Spinal cord (tissue), 10 donors: ENCODE results near the gene SAFB2. TPM values are rescaled to one million over a fixed set of nuclear protein-coding genes. Genes with fewer than 3 reads are reported as not detected.

Source experiments
- DNase-seq, 6 donors: peaks; one replicate each; pipeline versions ENCODE4 v3.0.0 to v3.0.0-alpha.2; 2013 to 2015; ENCODE audit warnings: low spot score in 6 of 6, low read depth in 4 of 6
- H3K27ac ChIP-seq: one replicate; pipeline ENCODE4 v1.5.1; 2013; ENCODE audit warnings: low read depth, low read length, control low read depth
- H3K27me3 ChIP-seq: one replicate; pipeline ENCODE4 v1.6.1; 2013; ENCODE audit warnings: low read length; ENCODE audit not compliant: control insufficient read depth, insufficient read depth
- H3K36me3 ChIP-seq: one replicate; pipeline ENCODE4 v1.6.1; 2013; ENCODE audit warnings: low read length; ENCODE audit not compliant: control insufficient read depth, insufficient read depth
- H3K4me1 ChIP-seq: one replicate; pipeline ENCODE4 v1.6.1; 2013; ENCODE audit warnings: low read length; ENCODE audit not compliant: control insufficient read depth, insufficient read depth
- H3K4me3 ChIP-seq: one replicate; pipeline ENCODE4 v1.5.1; 2013; ENCODE audit warnings: low read depth, low read length, control low read depth
- H3K9me3 ChIP-seq: one replicate; pipeline ENCODE4 v1.6.1; 2013; ENCODE audit warnings: low read length; ENCODE audit not compliant: control insufficient read depth, insufficient read depth
- WGBS: methylation state at CpG from one replicate; pipeline ENCODE4 v1.1.5; 2013; ENCODE audit warnings: missing lambda C conversion rate; ENCODE audit not compliant: insufficient coverage; 5-methylcytosine and 5-hydroxymethylcytosine counted together
- polyA plus RNA-seq, 2 donors: library from polyadenylated mRNA; unstranded; fragments of 120-200 nt; gene quantifications; one replicate each; pipeline ENCODE4 v1.2.1, GENCODE V29; 2013; ENCODE audit not compliant: insufficient read length in 2 of 2
- total RNA-seq, 2 donors: library from RNA; depleted of rRNA in 1 of 2; stranded (reverse); fragments of 120-200 nt in 1 of 2; fragments of >200 nt in 1 of 2; gene quantifications; one replicate each; pipeline versions ENCODE4 v1.2.3 to v1.2.4, GENCODE V29; 2013 to 2014
- donor health status: healthy.

Gene SAFB2
- total and polyA plus RNA-seq, 4 donors: 36.6 to 122 (median 67.4) TPM

- Histone ChIP-seq H3K27me3 (no peaks in the 10 kb centered on the region), H3K4me3 (no peak overlapping the region), H3K9me3 (no peaks in the 10 kb centered on the region), H3K4me1 (no peaks in the 10 kb centered on the region), H3K27ac (no peak overlapping the region), H3K36me3 (peaks cover 98% of the 10 kb centered on the region)
- WGBS: 98% methylated on average over 42 of the region's 42 CpGs
- no peak for DNase-seq
These were observed 38.9 kb upstream of the SAFB2 start for GRCh38 chr19:5661483-5661882.

GRCh38 chr19:5655412-5655811 lies 32.8 kb upstream of the SAFB2 start:
- DNase-seq: no peak
- Histone ChIP-seq H3K36me3 (peaks cover 95% of the 10 kb centered on the region), H3K9me3 (no peaks in the 10 kb centered on the region), H3K27ac (no peak overlapping the region), H3K4me3 (no peak overlapping the region), H3K27me3 (no peaks in the 10 kb centered on the region), H3K4me1 (no peaks in the 10 kb centered on the region)
- 100% methylated on average over 1 of the region's 5 CpGs for WGBS

GRCh38 chr19:5654931-5655330 lies 32.4 kb upstream of the SAFB2 start:
- no peak overlapping the region for H3K27ac ChIP-seq
- DNase-seq: no peak
- WGBS: 95% methylated on average over 3 of the region's 5 CpGs

GRCh38 chr19:5652261-5652660 lies 29.7 kb upstream of the SAFB2 start:
- no peaks in the 10 kb centered on the region for H3K4me1 ChIP-seq
- DNase-seq: no peak
- no peak overlapping the region for H3K4me3 ChIP-seq
- 83% methylated on average over 8 of the region's 10 CpGs for WGBS
- no peaks in the 10 kb centered on the region for H3K27me3 ChIP-seq
- H3K36me3 ChIP-seq: peaks cover 77% of the 10 kb centered on the region
- H3K27ac ChIP-seq: no peak overlapping the region
- no peaks in the 10 kb centered on the region for H3K9me3 ChIP-seq

More at GRCh38 chr19:5654931-5655330, 32.4 kb upstream of the SAFB2 start:
- Histone ChIP-seq H3K4me3 (no peak overlapping the region), H3K9me3 (no peaks in the 10 kb centered on the region), H3K4me1 (no peaks in the 10 kb centered on the region), H3K36me3 (peaks cover 95% of the 10 kb centered on the region), H3K27me3 (no peaks in the 10 kb centered on the region)

GRCh38 chr19:5651361-5651760 lies 28.8 kb upstream of the SAFB2 start:
- H3K9me3 ChIP-seq: no peaks in the 10 kb centered on the region
- peaks cover 77% of the 10 kb centered on the region for H3K36me3 ChIP-seq
- WGBS: 91% methylated on average over 5 of the region's 5 CpGs
- no peak overlapping the region for H3K27ac ChIP-seq
- DNase-seq: no peak
- H3K4me3 ChIP-seq: no peak overlapping the region
- no peaks in the 10 kb centered on the region for H3K4me1 ChIP-seq
- H3K27me3 ChIP-seq: no peaks in the 10 kb centered on the region

GRCh38 chr19:5648464-5648863 lies 25.9 kb upstream of the SAFB2 start:
- Histone ChIP-seq H3K4me3 (no peak overlapping the region), H3K36me3 (peaks cover 69% of the 10 kb centered on the region), H3K27me3 (no peaks in the 10 kb centered on the region), H3K27ac (no peak overlapping the region), H3K9me3 (no peaks in the 10 kb centered on the region), H3K4me1 (no peaks in the 10 kb centered on the region)
- DNase-seq: no peak
- WGBS: 100% methylated on average over 3 of the region's 11 CpGs

- no peak for DNase-seq
- H3K4me3 ChIP-seq: no peak overlapping the region
These were observed 24.1 kb upstream of the SAFB2 start for GRCh38 chr19:5646703-5647102.

GRCh38 chr19:5645409-5645808 lies 22.8 kb upstream of the SAFB2 start:
- H3K36me3 ChIP-seq: peaks cover 50% of the 10 kb centered on the region
- no peaks in the 10 kb centered on the region for H3K4me1 ChIP-seq
- H3K27ac ChIP-seq: no peak overlapping the region
- H3K27me3 ChIP-seq: no peaks in the 10 kb centered on the region
- H3K4me3 ChIP-seq: no peak overlapping the region
- H3K9me3 ChIP-seq: no peaks in the 10 kb centered on the region
- no peak for DNase-seq
- WGBS: 92% methylated on average over 5 of the region's 5 CpGs

More at GRCh38 chr19:5646703-5647102, 24.1 kb upstream of the SAFB2 start:
- Histone ChIP-seq H3K9me3 (no peaks in the 10 kb centered on the region), H3K27me3 (no peaks in the 10 kb centered on the region), H3K36me3 (peaks cover 59% of the 10 kb centered on the region), H3K4me1 (no peaks in the 10 kb centered on the region), H3K27ac (no peak overlapping the region)
- 98% methylated on average over 4 of the region's 4 CpGs for WGBS

GRCh38 chr19:5644037-5644436 lies 21.5 kb upstream of the SAFB2 start:
- peaks cover 47% of the 10 kb centered on the region for H3K36me3 ChIP-seq
- no peak overlapping the region for H3K4me3 ChIP-seq
- no peaks in the 10 kb centered on the region for H3K4me1 ChIP-seq
- no peaks in the 10 kb centered on the region for H3K27me3 ChIP-seq
- no peak overlapping the region for H3K27ac ChIP-seq
- no peaks in the 10 kb centered on the region for H3K9me3 ChIP-seq
- DNase-seq: no peak
- WGBS: no CpG with 5 or more reads among the region's 2 CpGs

GRCh38 chr19:5643060-5643459 lies 20.5 kb upstream of the SAFB2 start:
- Histone ChIP-seq H3K27me3 (no peaks in the 10 kb centered on the region), H3K4me3 (no peak overlapping the region), H3K36me3 (peaks cover 43% of the 10 kb centered on the region), H3K9me3 (no peaks in the 10 kb centered on the region), H3K27ac (no peak overlapping the region), H3K4me1 (no peaks in the 10 kb centered on the region)
- WGBS: no CpG with 5 or more reads among the region's 4 CpGs
- DNase-seq: no peak
